HG03025 (cell line): Measurements from ENCODE around the gene ARGLU1.
A peak's percentile ranks its signal among the peaks of the same experiment; 100 is the strongest.

Source experiments
- ATAC-seq: cut with Tn5 transposase; IDR thresholded peaks from one replicate; pipeline ENCODE4 v1.9.1; 2021; ENCODE audit warnings: mild to moderate bottlenecking, moderate library complexity; ENCODE audit not compliant: unreplicated experiment, low FRiP score

The ARGLU1 gene

DNA sequence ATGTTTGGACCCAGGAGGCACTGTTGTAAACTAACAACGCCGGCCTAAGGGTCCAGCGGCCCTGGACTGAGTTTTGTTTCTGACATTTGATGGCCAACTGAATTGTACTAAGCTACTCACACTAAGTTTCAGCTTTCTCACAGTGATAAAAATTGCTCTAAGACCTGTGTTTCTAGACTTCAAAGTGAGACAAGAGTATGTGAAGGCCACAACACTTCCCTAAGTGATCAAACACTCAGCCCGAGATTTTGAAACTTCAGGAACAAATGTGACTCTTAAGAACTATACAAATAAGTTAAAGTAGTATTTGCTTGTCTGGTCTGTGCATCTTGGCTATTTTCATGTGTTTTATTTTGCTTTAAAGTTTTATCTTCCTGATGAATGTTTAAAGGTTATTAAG is 62.6 kb downstream of the ARGLU1 start:
- no peak for ATAC-seq

DNA sequence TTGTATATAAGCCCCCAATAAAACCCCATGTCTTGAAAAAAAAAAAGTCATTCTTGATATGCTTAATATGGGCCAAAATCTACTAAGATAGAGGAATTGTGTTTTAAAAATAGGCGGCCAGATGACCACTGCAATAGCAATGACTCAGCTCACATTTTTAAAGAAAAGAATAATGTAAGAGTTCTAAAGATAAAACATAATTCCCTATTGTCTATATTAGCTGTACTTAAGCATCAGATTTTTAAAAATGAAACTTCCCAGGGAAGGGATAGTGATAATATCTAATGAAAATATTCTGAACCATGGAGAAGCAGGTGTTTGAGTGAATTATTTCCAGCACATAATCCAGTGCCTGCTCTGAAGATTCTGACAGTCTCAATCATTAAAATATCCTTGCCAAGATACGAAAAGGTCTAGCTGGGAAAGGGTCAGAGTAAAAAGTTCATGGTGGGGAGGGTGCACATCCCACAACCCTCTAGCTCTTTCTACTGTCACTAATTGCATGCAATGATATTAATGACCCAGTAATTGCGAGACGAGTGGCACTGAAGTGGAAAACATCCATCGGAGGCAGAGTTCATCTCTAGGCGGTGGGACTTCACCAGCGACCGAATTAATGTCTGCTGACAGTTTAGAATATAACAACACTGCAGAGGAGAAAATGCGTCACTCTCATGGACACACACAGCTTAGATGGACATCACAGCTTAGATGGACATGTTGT is 64.0 kb downstream of the ARGLU1 start:
- ATAC-seq = no peak

DNA sequence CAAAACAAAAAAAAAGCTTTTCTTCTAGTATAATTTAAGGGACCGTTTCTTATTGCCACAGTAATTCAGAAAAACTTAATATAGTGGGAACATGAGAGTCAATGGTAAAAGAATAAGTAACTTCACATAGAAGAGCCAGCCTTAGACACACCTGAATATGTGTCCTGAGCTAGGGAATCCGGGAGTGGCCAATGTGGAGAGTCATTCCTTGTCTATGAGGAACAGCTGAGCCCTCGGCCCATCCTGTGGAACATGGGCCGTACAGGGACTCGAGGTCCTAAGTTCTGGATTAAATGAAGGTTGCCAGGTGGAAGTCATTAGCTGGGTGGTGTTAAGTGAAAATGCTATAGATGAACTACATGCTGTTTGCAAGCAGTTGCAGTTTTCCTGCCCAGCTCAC is 64.7 kb downstream of the ARGLU1 start:
- no peak for ATAC-seq

DNA sequence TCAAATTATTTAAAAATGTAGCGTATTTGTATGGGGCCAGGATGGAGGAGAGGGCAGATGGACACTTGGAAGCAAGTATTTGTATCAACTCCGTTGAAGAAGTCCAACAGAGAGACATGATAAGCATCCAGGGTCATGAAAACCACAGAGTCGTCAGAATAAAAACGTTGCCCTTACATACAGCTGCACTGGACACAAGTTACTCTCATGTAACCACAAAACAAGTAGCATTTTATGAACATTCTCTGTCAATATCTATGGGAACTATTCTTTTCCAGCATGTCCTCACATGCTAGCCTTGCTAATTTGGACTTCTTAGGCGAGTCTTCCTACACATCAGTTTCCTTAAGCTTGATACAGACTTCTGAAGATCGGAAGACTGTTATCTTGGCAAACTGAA is 67.5 kb downstream of the ARGLU1 start:
- ATAC-seq = no peak

DNA sequence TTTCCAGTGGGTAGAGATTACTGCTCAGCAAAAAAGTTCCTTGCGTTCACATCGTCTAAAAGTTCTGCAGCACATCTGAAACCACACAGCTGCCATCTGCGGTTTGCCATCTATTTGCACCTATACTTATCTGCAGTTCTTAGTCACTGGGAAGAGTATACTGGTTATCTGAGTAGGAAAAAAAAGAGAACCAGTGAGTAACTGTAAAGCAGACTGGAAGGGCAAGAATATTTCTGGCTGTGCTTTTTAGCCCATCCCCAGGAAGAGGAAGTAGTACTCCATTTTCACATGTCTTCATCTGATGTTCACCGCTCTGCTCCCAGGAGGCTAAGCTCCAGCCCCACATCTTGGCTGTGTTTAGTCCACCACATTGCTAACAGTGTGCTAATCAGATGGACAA is 68.0 kb downstream of the ARGLU1 start:
- ATAC-seq = no peak

DNA sequence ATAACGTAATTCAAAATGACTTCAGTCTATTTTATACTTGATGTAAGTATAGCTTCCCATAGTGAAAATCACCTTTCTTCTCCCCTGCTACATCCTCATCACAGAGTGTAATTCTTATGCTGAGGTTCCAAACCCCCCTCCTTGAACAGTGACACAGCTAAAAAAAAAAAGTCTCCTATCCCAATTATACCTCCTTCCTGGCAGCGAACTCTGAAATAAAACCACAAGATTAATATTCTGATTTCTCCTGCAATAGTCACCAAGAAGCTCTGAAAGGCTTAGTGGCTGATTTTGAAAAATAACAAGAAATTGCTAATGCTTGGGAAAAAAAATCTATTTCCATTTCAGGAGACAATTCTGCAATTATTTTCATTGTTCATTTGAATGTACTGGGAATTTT is 68.8 kb downstream of the ARGLU1 start:
- no peak for ATAC-seq

DNA sequence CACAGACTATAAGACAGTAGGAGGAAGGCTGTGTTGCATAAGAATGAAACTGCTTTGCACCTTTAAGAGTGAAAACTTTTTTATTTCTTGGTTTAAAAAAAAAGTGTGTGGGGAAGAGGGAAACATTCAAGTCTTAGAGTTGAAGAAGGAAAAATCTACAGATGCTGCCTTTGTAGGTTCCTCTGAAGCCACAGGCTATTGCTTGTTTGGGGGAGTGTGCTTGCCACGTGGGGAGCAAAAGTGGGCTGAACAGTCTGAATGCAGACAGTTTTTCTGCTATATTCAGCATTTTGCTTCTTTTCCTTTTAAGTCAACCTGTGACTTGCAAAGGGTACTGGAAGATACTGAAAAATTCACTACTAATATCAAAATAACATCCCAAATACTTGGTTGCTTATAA is 69.4 kb downstream of the ARGLU1 start:
- ATAC-seq = no peak

DNA sequence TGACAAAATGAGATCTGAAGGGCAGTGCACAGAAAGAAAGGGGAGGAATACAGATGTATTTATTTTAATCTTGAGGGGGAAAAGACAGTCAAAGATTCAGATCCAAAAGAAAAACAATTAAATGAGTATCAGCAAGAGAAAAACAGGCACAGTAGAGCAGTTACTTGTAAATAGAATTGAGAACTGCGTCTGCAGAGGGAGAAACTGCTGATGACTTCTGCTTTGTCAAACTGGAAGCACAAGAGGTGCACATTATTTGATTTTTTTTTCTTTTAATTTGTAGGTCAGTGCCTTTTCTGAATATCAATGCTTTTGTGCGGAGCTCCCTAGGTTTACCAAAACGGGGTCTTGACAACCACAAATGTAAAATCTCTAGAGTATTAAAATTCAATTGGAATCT is 69.8 kb downstream of the ARGLU1 start:
- no peak for ATAC-seq

DNA sequence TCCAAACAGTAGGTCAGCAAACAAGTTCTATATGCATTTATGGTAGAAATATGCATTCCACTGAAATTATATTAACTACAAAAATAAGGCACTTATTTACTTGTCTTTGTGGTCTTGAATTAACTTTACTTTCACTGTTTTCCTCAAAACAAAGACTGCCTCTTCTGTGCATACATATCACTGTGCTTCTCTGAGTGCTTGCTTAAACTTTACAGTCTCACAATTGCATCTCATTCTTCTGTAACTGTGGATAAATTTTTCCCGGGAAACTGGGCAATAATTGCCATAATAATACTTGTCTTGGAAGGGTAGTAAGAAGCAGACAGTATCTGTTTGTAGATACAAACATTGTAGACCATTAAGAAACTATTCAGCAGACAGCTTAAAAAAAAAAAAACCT is 70.9 kb downstream of the ARGLU1 start:
- no peak for ATAC-seq

DNA sequence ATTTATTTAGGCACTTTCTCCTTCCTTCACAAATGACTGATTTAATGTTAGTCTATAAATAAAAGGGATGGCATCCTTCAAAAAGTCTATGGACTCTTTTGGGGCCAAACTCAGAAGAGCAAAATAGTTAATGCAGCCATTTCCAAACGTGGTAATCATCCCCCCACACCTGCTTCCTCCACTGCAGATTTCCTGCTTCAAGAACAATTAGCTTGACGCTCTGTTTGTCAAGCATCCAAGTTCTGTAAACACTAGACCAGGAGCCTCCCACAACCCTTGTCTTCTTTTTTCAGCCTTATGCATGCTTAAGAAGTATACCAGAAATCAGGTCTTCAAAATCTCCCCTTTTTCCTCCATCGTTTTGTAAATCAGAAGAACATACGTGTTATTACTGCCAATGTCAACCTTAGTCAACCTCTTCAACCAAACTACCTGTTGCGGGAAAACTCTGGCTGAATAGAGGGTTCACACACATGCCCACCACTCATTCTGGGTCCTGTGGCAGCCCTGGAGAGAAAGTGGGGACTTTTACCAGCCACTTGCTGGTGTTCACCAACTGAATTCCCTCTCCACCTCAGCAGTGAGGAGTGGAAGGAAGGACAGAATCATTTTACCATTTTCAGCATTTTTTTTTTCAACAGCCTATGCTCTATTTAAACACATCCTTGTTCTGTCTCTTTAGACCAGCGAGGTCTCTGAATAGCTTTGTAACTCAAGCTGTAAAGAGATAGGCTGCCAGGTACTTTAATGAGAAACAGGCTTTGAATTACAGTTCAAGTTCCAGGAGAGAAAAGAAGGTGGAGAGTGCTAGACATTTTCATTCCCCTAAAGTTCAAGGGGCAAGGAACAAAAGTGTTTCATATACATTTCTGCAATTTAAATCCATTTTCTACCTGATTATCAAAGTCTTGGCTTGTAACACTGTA is 71.6 kb downstream of the ARGLU1 start:
- no peak for ATAC-seq

DNA sequence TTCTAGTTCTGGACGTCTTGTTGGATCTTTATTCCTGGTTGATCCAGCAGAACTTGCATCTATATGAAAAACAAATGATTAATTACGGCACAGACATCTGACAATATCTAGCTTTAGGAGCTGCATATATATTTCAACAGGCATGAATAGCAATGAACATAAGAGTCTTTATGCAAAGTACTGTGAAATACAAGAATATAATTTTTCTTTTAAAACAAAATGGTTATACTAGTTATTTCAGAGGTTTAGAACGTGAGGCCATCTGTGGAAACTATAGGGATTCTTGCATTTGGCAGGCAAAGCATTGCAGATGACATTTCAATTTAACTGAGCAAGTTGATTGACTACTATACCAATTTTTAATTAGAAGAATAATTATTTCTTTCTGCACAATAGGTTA is 73.0 kb downstream of the ARGLU1 start:
- no peak for ATAC-seq

DNA sequence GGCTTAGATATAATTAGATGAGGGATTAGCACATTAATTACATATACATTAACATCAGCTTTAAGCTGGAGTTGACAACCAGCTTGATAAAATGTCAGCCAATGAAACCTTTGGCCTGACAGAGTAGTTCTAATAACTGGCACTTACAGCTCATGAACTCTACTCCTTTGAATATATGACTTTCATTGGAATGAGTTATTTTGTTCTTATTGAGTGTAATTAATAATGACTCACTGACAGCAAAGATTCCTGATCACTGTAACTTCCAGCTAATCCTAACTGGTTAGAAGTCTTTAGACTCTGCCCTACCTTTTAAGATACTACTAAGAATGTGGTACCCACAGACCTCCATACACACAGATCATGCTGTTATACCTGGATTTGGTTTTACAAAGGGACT is 73.4 kb downstream of the ARGLU1 start:
- no peak for ATAC-seq

DNA sequence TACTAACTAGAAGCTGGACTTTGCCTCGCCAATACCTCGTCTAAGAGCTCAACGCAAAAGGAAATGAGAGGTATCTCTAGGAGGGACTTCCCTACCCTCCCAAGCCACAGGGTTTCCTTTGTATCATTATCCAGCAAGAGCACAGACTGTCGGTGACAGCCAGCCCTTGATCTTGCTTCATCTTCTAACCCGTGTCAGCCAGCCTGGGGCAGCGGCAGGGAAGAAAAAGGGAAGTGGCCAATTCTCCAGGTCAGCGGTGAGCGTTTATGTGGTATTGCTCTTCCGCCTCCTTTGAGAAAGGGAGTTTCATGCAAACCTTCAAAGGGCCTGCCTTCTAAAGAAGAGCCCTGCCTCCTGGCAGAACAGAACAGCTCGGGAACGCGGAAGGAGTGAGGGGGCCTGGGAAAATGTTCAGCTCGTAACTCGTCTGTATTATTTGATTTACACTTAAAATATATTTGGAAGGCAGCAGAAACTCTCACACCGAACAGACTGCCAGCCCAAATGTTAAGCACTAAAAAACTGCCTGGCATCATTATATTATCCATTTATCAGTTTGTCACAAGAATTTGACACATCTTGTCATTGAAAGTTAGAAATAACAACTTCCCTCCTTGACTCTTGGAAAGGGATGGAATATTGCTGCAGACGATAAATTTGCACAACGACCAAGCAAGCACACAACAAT is 74.3 kb downstream of the ARGLU1 start:
- peak; percentile 82 for ATAC-seq

DNA sequence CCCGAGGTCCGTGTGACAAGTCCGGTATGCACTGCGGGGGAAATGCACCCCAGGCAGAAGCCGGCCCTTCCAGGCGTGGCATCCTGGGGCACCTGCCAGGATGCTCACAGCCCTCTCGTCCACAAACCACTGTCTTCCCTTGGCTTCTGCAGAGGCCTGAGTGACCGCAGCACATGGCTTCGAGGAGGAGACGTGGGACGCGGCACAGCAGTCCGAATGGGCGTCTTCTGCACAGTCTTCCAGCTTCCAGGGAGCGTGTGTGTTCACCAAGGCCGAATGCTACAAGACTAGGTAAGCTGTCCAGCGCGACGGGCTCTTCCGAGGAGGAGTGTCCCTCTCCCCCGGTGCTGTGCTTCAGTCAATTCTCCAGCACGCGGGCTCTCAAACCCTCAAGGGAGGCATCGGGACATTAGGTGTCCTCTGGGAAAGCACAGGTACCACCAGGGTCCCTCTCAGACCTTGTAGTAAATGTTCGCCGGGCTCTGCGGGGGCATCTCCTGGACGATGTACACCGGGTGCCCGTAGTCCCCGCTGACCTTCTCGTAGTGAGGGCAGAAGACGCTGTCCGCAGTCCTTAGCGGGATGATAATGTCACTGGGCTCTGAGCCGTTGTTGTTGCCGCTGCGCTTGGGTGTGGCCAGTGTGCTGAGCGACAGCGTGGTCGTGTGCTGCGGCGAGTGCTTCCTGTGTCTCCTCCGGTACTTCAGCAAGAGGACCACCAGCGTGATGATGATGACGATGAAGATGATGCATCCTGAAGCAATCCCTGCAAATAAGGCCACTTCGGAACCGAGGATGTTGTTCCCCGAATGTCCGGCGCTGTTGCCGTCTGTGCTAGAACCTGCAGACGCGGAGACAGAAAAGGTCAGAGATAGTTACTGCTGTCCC is 75.1 kb downstream of the ARGLU1 start:
- ATAC-seq = no peak

DNA sequence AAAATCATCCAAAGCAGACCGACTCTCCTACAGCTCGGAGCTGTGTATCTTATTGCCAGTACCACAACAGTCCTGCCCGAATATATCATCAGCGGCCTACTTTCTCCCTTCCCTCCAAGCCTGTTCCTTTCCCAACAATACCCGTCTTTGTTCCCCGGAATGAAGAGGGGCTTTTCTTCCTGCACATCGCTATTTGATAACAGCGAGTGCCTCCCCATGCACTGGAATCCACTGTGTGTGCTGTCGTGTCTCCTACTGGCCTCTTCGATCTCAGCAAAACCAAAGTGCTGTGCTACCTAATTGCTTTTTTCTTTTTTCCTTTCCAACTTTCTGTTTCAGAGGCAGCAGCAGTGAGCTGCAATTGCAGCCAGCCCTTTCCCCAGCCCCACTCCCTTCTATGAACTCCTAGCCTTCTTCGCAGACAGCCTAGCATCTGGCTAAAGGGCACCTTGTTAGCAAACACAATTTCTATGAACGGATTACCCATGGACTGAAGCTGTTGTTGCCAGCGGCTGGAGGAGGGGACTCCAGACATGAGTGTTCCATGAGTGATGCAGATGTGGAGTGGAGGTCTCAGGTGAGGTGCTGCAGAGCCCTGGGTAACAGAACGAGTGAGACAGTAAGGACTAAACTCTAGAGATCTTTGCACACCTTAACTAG is 75.9 kb downstream of the ARGLU1 start:
- no peak for ATAC-seq
